GM19023 (cell line): ENCODE measurements around the gene SLC17A2.

Source experiments
- ATAC-seq: cut with Tn5 transposase; IDR thresholded peaks from one replicate; pipeline ENCODE4 v1.9.1; 2021; ENCODE audit warnings: mild to moderate bottlenecking, moderate library complexity; ENCODE audit not compliant: unreplicated experiment

Gene SLC17A2

GRCh38 chr6:25921525-25922203, 8.8 kb downstream of the SLC17A2 start:
- ATAC-seq: no peak

DNA sequence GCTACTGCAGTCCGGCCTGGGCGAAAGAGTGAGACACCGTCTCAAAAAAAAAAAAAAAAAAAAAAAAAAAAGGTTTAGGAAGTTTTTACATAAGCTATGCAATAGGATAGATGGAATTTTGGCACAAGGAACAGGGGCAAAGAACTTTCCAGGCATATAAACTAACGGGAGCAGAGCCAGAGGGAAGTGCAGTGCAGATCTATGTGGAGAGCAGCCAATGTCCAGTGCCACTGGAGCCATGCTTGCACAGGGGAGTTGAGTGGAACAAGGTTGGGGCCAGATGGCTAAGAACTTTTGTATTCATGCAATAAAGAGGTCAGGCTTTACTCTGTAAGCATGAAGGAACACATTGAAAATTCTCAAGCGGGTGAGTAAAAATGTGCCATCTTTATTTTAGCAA, 10.8 kb downstream of the SLC17A2 start:
- ATAC-seq: no peak

GRCh38 chr6:25918083-25918683, 12.3 kb downstream of the SLC17A2 start:
- no peak for ATAC-seq

GRCh38 chr6:25916789-25917490, 13.6 kb downstream of the SLC17A2 start:
- no peak for ATAC-seq

- no peak for ATAC-seq
These were observed 14.2 kb downstream of the SLC17A2 start for GRCh38 chr6:25916330-25916729.

DNA sequence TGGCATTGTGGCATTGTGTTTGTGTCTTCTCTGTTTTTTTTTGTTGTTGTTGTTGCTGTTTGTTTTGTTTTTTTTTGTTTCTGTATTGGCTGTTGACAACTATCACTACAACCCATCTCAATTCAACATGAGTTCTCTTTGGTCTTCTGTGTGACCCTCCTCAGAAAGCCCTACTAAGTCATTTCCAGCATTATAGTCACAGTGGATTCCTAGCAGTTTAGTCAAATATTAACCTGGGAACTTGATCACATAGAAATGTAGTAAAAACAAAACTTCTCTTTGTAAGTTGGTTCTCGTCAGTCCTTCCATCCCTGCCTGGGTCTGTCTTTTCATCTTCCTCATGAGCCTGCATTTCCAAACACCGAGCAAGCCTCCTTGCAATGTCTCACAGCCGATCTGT, 16.8 kb downstream of the SLC17A2 start:
- no peak for ATAC-seq

DNA sequence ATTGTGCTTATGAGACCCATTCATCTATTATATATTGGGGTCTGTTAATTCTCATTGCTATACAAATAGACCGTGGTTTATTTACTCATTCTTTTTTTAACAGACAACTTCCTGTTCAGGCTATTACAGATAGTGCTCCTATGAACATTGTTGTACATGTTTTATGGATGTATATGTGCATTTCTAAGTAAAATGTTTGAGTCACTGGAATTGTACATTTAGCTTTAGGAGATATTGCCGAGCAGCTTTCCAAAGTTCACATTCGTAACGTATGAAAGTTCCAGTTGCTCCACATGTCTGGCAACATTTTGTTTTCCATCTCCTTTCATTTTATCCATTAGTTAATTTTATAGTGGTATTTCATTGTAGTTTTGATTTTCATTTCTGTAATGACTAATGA, 19.1 kb downstream of the SLC17A2 start:
- no peak for ATAC-seq

- ATAC-seq: no peak
These were observed 22.9 kb downstream of the SLC17A2 start for GRCh38 chr6:25907475-25908014.

DNA sequence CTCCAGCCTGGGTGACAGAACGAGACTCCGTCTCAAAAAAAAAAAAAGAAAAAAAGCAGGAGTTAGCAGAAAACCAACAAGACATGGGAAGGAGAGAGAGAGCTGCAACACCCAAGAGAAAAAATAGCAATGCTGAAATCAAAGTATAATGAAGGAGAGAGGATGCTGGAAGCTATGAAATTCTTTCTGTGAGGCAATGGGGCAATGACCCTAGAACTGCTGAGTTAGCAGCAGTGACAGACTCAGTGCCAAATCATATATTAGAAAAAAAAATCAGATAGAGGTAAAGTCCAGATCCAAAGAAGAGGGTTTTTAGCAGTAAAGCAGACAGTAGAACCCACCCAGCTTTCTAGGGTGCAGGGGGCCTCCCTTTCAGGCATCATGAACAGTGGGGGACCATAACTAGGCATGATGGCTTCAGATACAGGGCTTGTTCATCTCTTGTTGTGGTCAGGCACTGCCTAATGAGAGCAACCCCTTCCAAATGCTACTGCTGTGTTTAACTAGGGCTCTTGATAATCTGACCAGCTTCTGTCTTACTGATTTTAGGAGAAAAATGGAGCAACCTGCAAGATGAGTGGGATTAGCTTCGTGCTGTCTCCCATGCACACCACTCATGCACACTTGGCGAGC, 26.9 kb downstream of the SLC17A2 start:
- no peak for ATAC-seq

DNA sequence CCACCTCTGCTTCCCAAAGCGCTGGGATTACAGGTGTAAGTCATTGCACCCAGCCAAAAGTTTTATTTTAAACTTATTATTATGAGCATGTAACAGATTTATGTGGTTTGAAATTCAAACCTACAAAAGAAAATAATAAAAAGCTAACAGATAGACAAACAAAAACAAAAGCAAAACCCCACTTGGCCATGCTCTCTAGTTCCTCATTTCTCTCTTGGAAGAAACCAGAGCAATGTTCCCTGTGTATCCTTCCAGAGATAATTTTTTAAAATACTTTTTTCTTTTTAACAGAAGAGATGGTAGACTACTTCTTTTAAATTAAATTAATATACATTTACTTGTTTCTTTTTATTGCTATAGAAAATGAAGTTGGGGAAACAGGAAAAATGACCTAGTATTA, 28.4 kb downstream of the SLC17A2 start:
- no peak for ATAC-seq

DNA sequence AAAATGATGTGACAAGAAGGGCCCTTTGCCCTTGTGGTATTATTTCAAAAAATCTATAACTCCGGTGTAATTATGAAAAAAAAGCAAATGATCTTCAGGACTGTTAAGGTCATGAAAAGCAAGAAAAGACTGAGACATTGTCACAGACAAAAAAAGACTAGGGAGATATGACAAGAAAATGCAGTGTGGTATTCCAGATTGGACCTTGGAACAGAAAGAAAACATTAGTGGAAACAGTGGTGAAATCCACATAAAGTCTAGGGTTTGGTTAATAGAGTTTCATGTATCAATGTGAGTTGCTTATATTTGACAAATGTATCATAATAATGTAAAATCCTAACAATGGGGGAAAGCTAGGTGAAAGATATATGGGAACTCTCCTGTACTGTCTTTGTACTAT, 29.6 kb downstream of the SLC17A2 start:
- ATAC-seq: no peak

- no peak for ATAC-seq
These were observed 30.7 kb downstream of the SLC17A2 start for GRCh38 chr6:25899580-25900408.

- no peak for ATAC-seq
These were observed 31.4 kb downstream of the SLC17A2 start for GRCh38 chr6:25899123-25899522.

DNA sequence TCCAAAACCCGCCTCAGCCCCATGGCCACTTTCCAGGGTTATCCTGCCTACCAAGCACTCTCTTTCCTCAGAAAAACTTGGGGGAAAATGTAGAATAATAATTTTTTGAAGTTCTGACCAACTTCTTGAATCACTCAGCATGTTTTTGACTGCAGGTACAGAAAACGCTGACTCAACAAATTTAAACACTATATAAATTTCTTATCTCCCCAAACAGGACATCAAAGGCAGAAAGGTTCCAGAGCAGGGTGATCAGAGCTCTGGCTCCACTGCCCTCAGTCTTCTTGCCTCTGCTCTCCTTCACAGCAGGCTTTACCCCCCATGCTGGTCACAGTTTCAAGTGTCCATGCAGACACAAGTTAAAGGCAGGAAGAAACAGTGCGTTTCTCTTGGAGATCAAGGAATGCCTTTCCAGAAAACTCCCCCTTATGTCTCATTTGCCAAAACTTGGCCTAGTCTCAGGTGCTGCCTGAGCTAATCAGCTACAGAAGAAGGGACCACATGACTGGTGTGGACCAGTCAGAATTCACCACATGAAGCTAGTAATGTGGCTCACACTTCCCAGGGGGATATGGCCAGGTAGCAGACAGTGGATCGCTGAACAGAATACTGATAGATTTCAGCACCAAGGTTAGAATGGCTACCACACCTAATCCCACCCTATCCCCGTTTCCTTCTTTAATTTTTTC, 32.1 kb downstream of the SLC17A2 start:
- ATAC-seq: no peak

DNA sequence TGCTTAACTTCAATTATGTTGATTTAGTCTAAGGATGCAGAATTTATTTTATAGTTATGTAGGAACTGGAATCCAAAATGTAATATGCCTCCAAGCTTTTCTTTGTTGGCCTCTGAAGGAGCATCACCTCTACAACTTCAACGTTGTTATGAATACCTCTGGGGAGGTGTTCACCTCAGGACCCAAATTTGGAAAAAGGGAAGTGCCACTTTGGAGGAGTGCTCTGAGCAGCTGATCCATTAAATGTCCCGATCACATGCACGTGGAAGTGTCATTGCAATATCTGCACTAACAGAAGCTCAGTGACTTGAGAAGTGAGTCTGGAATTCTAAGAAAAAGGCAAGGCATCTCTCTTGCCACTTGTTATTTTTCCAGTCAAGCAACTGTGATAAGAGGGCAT, 34.2 kb downstream of the SLC17A2 start:
- no peak for ATAC-seq

- ATAC-seq: no peak
These were observed 34.7 kb downstream of the SLC17A2 start for GRCh38 chr6:25895771-25896170.

GRCh38 chr6:25893778-25894177, 36.7 kb downstream of the SLC17A2 start:
- no peak for ATAC-seq

- ATAC-seq: no peak
These were observed 37.6 kb downstream of the SLC17A2 start for GRCh38 chr6:25892877-25893276.

DNA sequence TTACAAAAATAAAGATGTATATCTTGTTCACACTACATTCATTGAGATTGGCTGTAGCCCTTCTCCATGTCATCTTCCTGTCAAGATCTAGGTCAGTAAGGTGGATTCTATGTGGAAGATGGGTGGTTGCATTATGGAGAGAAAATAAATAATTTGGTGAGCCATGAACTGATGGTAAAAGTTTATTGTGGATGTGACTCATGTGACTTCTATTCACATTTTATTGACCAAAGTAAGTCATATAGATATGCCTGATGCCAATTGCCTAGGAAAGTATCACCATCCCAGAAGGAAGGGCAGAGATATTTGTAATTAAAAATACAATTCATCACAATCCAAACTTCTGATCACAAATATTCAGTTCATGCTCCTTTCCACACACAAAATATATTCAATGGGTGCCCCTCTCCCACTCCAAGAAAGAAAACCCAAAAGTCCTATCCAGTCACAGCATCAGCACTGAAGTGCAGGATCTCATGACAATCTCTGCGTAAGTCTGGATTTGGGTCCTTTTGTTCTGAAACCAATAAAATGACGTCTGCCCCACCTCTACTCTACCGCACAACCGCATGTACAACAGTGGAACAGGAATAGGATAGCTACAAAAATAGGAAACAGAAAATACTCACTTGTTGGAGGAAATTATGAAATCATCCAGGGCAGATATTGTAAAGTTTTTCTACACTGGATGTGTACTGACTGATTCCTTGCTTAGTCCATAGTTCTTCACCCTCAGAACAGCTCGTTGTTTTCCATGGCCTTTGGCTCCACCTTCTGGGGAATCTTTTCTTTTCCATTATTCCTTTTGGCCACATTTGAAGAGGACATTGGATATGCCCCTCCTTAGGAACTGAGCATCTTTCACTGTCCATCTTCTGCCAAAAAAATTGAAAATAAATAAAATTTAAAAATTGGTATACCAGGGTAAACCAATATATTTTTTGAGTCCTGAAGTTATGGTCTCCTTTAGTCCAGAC, 40.3 kb downstream of the SLC17A2 start:
- no peak for ATAC-seq
